H1 (cell line): ENCODE data around the gene ACCSL. TPM values are rescaled to one million over a fixed set of nuclear protein-coding genes. Genes with fewer than 3 reads are reported as not detected.

Source experiments
- CTCF ChIA-PET: fragments of 300-600 bp; sonication (Branson Sonifier 250); formaldehyde crosslinking; loops from one replicate; lab custom pipeline; 2021; ENCODE audit not compliant: partially characterized antibody; lab: Charles Lee
- POLR2A ChIA-PET: fragments of 300-600 bp; sonication (Branson Sonifier 250); formaldehyde crosslinking; loops from one replicate; lab custom pipeline; 2021; ENCODE audit warnings: inconsistent platforms; ENCODE audit not compliant: partially characterized antibody; lab: Charles Lee
- DNase-seq, 2 experiments: peaks; one replicate each; pipeline versions ENCODE4 v3.0.0 to v3.0.0-alpha.2; 2010 to 2022; ENCODE audit warnings: low spot score in 2 of 2, low read depth in 1 of 2, mixed read lengths in 1 of 2
- FAIRE-seq: peaks from 2 replicates; lab custom pipeline; 2011; peaks lifted over from hg19 to GRCh38; lab: Jason Lieb, UNC
- H2AFZ ChIP-seq: 2 replicates; pipeline ENCODE4 v1.8.1; 2012; ENCODE audit warnings: low read length, inconsistent platforms
- H2AK5ac ChIP-seq: 2 replicates; pipeline ENCODE4 v1.6.1; 2013; ENCODE audit warnings: low read depth, low read length
- H2BK120ac ChIP-seq: replicated peaks from 2 replicates; pipeline ENCODE3; 2013; ENCODE audit warnings: low read depth, low read length, inconsistent platforms
- H2BK12ac ChIP-seq: 2 replicates; pipeline ENCODE4 v1.6.1; 2013; ENCODE audit warnings: low read depth, low read length
- H2BK15ac ChIP-seq: 2 replicates; pipeline ENCODE4 v1.6.1; 2013; ENCODE audit warnings: low read length
- H2BK20ac ChIP-seq: 2 replicates; pipeline ENCODE4 v1.6.1; 2013; ENCODE audit warnings: low read length
- H2BK5ac ChIP-seq: 2 replicates; pipeline ENCODE4 v1.6.1; 2013; ENCODE audit warnings: low read depth, low read length
- H3K14ac ChIP-seq: 2 replicates; pipeline ENCODE4 v1.6.1; 2013; ENCODE audit warnings: inconsistent platforms; ENCODE audit not compliant: insufficient read length
- H3K18ac ChIP-seq: 2 replicates; pipeline ENCODE4 v1.6.1; 2013; ENCODE audit warnings: low read length; ENCODE audit errors: extremely low read depth
- H3K23ac ChIP-seq: 2 replicates; pipeline ENCODE4 v1.6.1; 2013; ENCODE audit warnings: inconsistent platforms; ENCODE audit not compliant: insufficient read length
- H3K23me2 ChIP-seq: 2 replicates; pipeline ENCODE4 v1.6.1; 2013; ENCODE audit warnings: low read depth, low read length
- H3K27ac ChIP-seq: 2 replicates; pipeline ENCODE4 v1.6.1; 2011; ENCODE audit warnings: low read depth, low read length, inconsistent platforms
- H3K27me3 ChIP-seq, 4 experiments: replicated peaks in 1 of 4; 1 replicate in 1 of 4; 2 replicates in 3 of 4; pipeline versions ENCODE4 v1.6.1 to v1.8.1; 2011 to 2013; ENCODE audit warnings: low read length in 3 of 4, mild to moderate bottlenecking in 3 of 4, inconsistent platforms in 2 of 4, mixed read lengths in 2 of 4, moderate library complexity in 1 of 4; ENCODE audit not compliant: control insufficient read depth in 3 of 4, insufficient read depth in 3 of 4; ENCODE audit errors: extremely low read depth in 1 of 4
- H3K36me3 ChIP-seq, 4 experiments: 2 replicates each; pipeline versions ENCODE4 v1.6.1 to v1.8.1; 2011 to 2013; ENCODE audit warnings: mild to moderate bottlenecking in 4 of 4, low read length in 3 of 4, moderate library complexity in 2 of 4, control low read depth in 1 of 4, inconsistent platforms in 1 of 4; ENCODE audit not compliant: insufficient read depth in 4 of 4, control insufficient read depth in 2 of 4
- H3K4ac ChIP-seq: replicated peaks from 2 replicates; pipeline ENCODE3; 2013; ENCODE audit warnings: low read length, low read depth, mixed read lengths, inconsistent platforms; ENCODE audit not compliant: insufficient read length
- H3K4me1 ChIP-seq, 4 experiments: replicated peaks in 1 of 4; 1 replicate in 1 of 4; 2 replicates in 3 of 4; pipeline versions ENCODE4 v1.6.1 to v1.8.1; 2011 to 2013; ENCODE audit warnings: low read length in 3 of 4, inconsistent platforms in 2 of 4, mixed read lengths in 1 of 4; ENCODE audit not compliant: insufficient read depth in 4 of 4, control insufficient read depth in 3 of 4
- H3K4me2 ChIP-seq, 2 experiments: 2 replicates each; pipeline versions ENCODE4 v1.6.1 to v1.8.1; 2011 to 2013; ENCODE audit warnings: low read depth in 2 of 2, low read length in 2 of 2, control low read depth in 1 of 2, inconsistent platforms in 1 of 2, mild to moderate bottlenecking in 1 of 2; ENCODE audit not compliant: insufficient read depth in 1 of 2
- H3K4me3 ChIP-seq, 4 experiments: fragments of 200-600, 300-600 bp in 1 of 4; sonication (generic), shearing (Covaris generic), sonication (Bioruptor Twin) in 1 of 4; 2 replicates each; pipeline versions ENCODE4 v1.5.1 to v1.8.1; 2011 to 2016; ENCODE audit warnings: low read length in 4 of 4, low read depth in 3 of 4, control low read depth in 2 of 4, inconsistent platforms in 2 of 4, mild to moderate bottlenecking in 2 of 4, mixed read lengths in 1 of 4, moderate library complexity in 1 of 4; ENCODE audit not compliant: insufficient read depth in 2 of 4; ENCODE audit errors: extremely low read depth in 1 of 4
- H3K56ac ChIP-seq: replicated peaks from 2 replicates; pipeline ENCODE3; 2013; ENCODE audit warnings: low read depth, mild to moderate bottlenecking, mixed read lengths, low read length, inconsistent platforms; ENCODE audit not compliant: insufficient read length
- H3K79me1 ChIP-seq: 2 replicates; pipeline ENCODE4 v1.6.1; 2013; ENCODE audit warnings: low read depth, low read length, control low read depth
- H3K79me2 ChIP-seq, 2 experiments: 2 replicates each; pipeline versions ENCODE4 v1.6.1 to v1.8.1; 2012 to 2013; ENCODE audit warnings: low read length in 2 of 2, mild to moderate bottlenecking in 2 of 2, inconsistent platforms in 1 of 2; ENCODE audit not compliant: insufficient read depth in 2 of 2, control insufficient read depth in 1 of 2
- H3K9ac ChIP-seq, 4 experiments: replicated peaks in 1 of 4; 1 replicate in 1 of 4; 2 replicates in 3 of 4; pipeline versions ENCODE4 v1.6.1 to v1.8.1; 2011 to 2013; ENCODE audit warnings: low read depth in 3 of 4, low read length in 3 of 4, control low read depth in 2 of 4, mild to moderate bottlenecking in 2 of 4, moderate library complexity in 2 of 4, inconsistent platforms in 1 of 4; ENCODE audit errors: extremely low read depth in 1 of 4
- H3K9me3 ChIP-seq, 2 experiments: 2 replicates each; pipeline versions ENCODE4 v1.6.1 to v1.8.1; 2012 to 2013; ENCODE audit warnings: mild to moderate bottlenecking in 2 of 2, moderate library complexity in 2 of 2, control low read depth in 1 of 2, inconsistent platforms in 1 of 2, low read depth in 1 of 2, low read length in 1 of 2, mixed read lengths in 1 of 2; ENCODE audit not compliant: insufficient read depth in 2 of 2
- H4K20me1 ChIP-seq, 2 experiments: replicated peaks in 1 of 2; 2 replicates each; pipeline versions ENCODE3 to v1.8.1; 2011 to 2013; ENCODE audit warnings: inconsistent platforms in 2 of 2, low read length in 2 of 2, mild to moderate bottlenecking in 1 of 2; ENCODE audit not compliant: insufficient read depth in 2 of 2, control insufficient read depth in 1 of 2
- H4K5ac ChIP-seq: 2 replicates; pipeline ENCODE4 v1.6.1; 2013; ENCODE audit warnings: low read length, low read depth, mixed read lengths, inconsistent platforms; ENCODE audit not compliant: insufficient read length
- H4K8ac ChIP-seq: 2 replicates; pipeline ENCODE4 v1.8.0; 2013; ENCODE audit warnings: mild to moderate bottlenecking, moderate library complexity, low read length, inconsistent platforms; ENCODE audit not compliant: insufficient read depth; ENCODE audit errors: extremely low read depth
- H4K91ac ChIP-seq: replicated peaks from 2 replicates; pipeline ENCODE3; 2013; ENCODE audit warnings: low read length, mixed read lengths, inconsistent platforms; ENCODE audit not compliant: insufficient read length
- ATF2 ChIP-seq: IDR thresholded peaks from 2 replicates; pipeline ENCODE4 v1.6.1; 2012; ENCODE audit warnings: low read length, inconsistent platforms
- ATF3 ChIP-seq: IDR thresholded peaks from 2 replicates; pipeline ENCODE4 v1.6.1; 2011; ENCODE audit warnings: low read depth, mild to moderate bottlenecking, low read length; ENCODE audit not compliant: insufficient read depth
- CBX8 ChIP-seq: fragments of 300-800, 300-1000 bp; sonication (generic); IDR thresholded peaks from 2 replicates; pipeline ENCODE4 v1.7.1; 2016; ENCODE audit warnings: low read depth, low read length, borderline replicate concordance
- JUND ChIP-seq: IDR thresholded peaks from 2 replicates; pipeline ENCODE4 v1.6.1; 2011; ENCODE audit warnings: mild to moderate bottlenecking, improper control_type of control experiment, low read length
- PHF8 ChIP-seq: fragments of 200-600 bp; sonication (generic); conservative IDR thresholded peaks from 2 replicates; pipeline ENCODE4 v1.7.1; 2012; ENCODE audit warnings: low read depth, mild to moderate bottlenecking, inconsistent platforms, low read length, moderate library complexity
- POLR2AphosphoS5 ChIP-seq: IDR thresholded peaks from 2 replicates; pipeline ENCODE4 v1.6.1; 2011; ENCODE audit warnings: low read depth, low read length
- SIX5 ChIP-seq: IDR thresholded peaks from 2 replicates; pipeline ENCODE4 v1.6.1; 2011; ENCODE audit warnings: mild to moderate bottlenecking, low read depth, low read length
- SP1 ChIP-seq: IDR thresholded peaks from 2 replicates; pipeline ENCODE4 v1.6.1; 2011; ENCODE audit warnings: low read depth, low read length
- SRF ChIP-seq: IDR thresholded peaks from 2 replicates; pipeline ENCODE4 v1.6.1; 2011; ENCODE audit warnings: mild to moderate bottlenecking, low read depth, low read length, moderate library complexity
- TAF7 ChIP-seq: optimal IDR thresholded peaks from 2 replicates; pipeline ENCODE3; 2011; ENCODE audit warnings: low read depth, mild to moderate bottlenecking, inconsistent platforms, low read length, moderate library complexity, borderline replicate concordance
- WGBS, 2 experiments: shearing (Covaris generic) in 1 of 2; methylation state at CpG; one replicate each; pipeline versions ENCODE4 v1.1.6 to v1.1.7; 2013 to 2015; ENCODE audit warnings: low lambda C conversion rate in 2 of 2, mixed read lengths in 2 of 2, inconsistent platforms in 1 of 2, low coverage in 1 of 2, missing lambda C conversion rate in 1 of 2; ENCODE audit not compliant: insufficient replicate concordance in 2 of 2, insufficient coverage in 1 of 2, insufficient read length in 1 of 2; ENCODE audit errors: extremely low coverage in 1 of 2, missing lambda C conversion rate in 1 of 2; 5-methylcytosine and 5-hydroxymethylcytosine counted together
- polyA plus RNA-seq, 7 experiments: library from polyadenylated mRNA; depleted of rRNA in 3 of 7; stranded (reverse) in 5 of 7; unstranded in 2 of 7; fragments of >200 nt in 5 of 7; fragments of 200-250 nt in 2 of 7; gene quantifications; 1 replicate in 5 of 7; 2 replicates in 1 of 7; 4 replicates in 1 of 7; pipeline versions ENCODE4 v1.2.1 to v1.2.3, GENCODE V29; 2011 to 2013; ENCODE audit warnings: missing spikeins in 2 of 7, mixed read lengths in 2 of 7
- total RNA-seq: library from RNA; stranded (reverse); fragmentation: NEBNext Ultra II Directional; extraction: Animal tissue kit (Norgen Biotek cat#: 25700); gene quantifications from 2 replicates; pipeline ENCODE4 v1.2.1, GENCODE V29; 2021

Gene ACCSL
- total and polyA plus RNA-seq, 2 of the 8 experiments (the other 6 are each of a cell fraction or from before 2014, with no cell fraction given), result not detected

DNA sequence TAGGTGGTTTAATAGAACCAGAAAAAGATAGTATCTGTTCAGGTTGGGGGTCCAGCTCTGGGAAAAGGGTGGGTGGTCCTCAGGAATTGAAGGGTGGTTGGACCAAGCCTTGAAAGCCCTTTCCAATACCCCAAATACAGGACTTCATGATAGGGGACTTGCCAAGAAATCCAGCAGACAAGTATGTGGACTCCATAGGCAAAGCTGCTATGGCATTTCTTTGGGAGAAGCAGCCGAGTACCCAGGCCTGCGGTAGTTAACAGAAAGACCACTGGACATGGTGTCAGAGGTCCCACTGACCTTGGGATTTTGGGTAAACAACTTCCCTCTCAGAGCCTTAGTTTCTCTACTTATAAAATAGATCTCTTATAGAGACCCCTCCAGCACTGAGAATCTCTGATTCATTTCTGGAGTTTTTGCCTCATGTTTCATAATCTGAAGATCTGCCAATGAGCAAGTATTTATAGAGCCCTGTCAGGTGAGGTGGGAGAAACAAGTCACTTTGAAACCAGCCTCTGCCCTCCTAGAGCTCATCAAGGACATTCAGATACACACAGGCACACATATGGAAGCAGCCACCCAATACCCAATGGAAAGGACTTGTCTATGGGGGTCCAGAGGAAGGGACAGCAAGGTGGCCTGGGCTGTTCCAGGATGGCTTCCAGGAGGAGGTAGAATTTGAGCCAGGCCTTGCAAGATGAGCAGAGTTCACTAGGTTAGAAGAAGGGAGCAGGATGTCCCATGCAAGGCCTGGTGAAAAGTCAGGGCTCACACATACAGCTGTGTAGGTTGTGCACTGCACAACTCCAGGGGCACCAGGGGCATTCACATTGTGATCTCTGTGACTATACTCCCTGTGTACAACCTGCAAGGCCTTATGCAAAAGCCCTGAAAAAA, 31.0 kb upstream of the ACCSL start:
- FAIRE-seq, result no peak
- TF ChIP-seq SP1, result no peak
- no peak for TF ChIP-seq ATF3
- no peak for TF ChIP-seq POLR2AphosphoS5
- no peak for TF ChIP-seq CBX8
- no peak for TF ChIP-seq TAF7
- TF ChIP-seq ATF2, result no peak
- TF ChIP-seq PHF8, result no peak
- TF ChIP-seq SIX5, result no peak
- TF ChIP-seq JUND, result no peak
- TF ChIP-seq SRF, result no peak

More for the DNA sequence above, 31.0 kb upstream of the ACCSL start:
- Histone ChIP-seq H4K8ac (no peak overlapping the region), H2AFZ (no peak overlapping the region), H3K79me1 (no peaks in the 10 kb centered on the region), H2BK20ac (no peak overlapping the region), H3K4me3 (no peak overlapping the region), H3K23ac (no peak overlapping the region), H3K27ac (no peak overlapping the region), H3K36me3 (no peaks in the 10 kb centered on the region), H2BK120ac (no peak overlapping the region), H4K91ac (no peak overlapping the region), H3K27me3 (no peaks in the 10 kb centered on the region), H3K56ac (no peak overlapping the region), H4K20me1 (no peaks in the 10 kb centered on the region), H2BK12ac (no peak overlapping the region), H3K9ac (no peak overlapping the region), H3K4me1 (no peaks in the 10 kb centered on the region; a peak in 1 of 7 replicates), H3K23me2 (no peaks in the 10 kb centered on the region), H3K4ac (no peak overlapping the region), H2BK15ac (no peak overlapping the region), H3K9me3 (no peaks in the 10 kb centered on the region), H3K79me2 (no peaks in the 10 kb centered on the region), H3K14ac (no peak overlapping the region), H3K18ac (no peak overlapping the region), H3K4me2 (no peak overlapping the region), H2AK5ac (no peak overlapping the region), H2BK5ac (no peak overlapping the region), H4K5ac (no peak overlapping the region)
- POLR2A ChIA-PET, result interaction anchor here (1.6 kb wide), 1 partner anchor 11 kb away, joined by 3 read pairs; no protein-coding TSS in a partner anchor
- WGBS, 2 experiments, result 94% methylated on average over 2 of the region's 2 CpGs; no CpG with 5 or more reads in 1 of the 2 experiments
- no peak for DNase-seq
- CTCF ChIA-PET, result interaction anchor here (1.2 to 5.0 kb wide), 3 partner anchors 18 to 127 kb away, joined by 5 to 32 read pairs (median 8); no protein-coding TSS in a partner anchor
